C4-2B (cell line): ENCODE measurements around the gene GALNT9.

ENCODE experiments used
- CTCF ChIP-seq: fragments of 450-650 bp; conservative IDR thresholded peaks from 2 replicates; pipeline ENCODE4 v1.5.1; 2017; ENCODE audit warnings: mild to moderate bottlenecking
- ZFX ChIP-seq: fragments of 450-650 bp; IDR thresholded peaks from 2 replicates; pipeline ENCODE4 v1.6.1; 2017

GRCh38 chr12:132314516-132315233 lies 14.7 kb downstream of the GALNT9 start:
- TF ChIP-seq CTCF, result no peak
- no peak for TF ChIP-seq ZFX
